NCI-H1105 treated with DMSO at 0.1 percent for 48 hours (cell line): ENCODE measurements around the gene DIRAS1.
"Not testable (repeated sequence)": the region's sequence is repeated elsewhere in the genome, so short reads cannot be mapped to it uniquely, and the experiment has no call there.

Experiments
- DNase-seq: peaks from one replicate; lab custom pipeline; 2025; lab: John Stamatoyannopoulos, UW

DIRAS1 gene

GRCh38 chr19:2676823-2677222, 44.3 kb downstream of the DIRAS1 start:
- no peak for DNase-seq

GRCh38 chr19:2675892-2676291, 45.3 kb downstream of the DIRAS1 start:
- DNase-seq = no peak

GRCh38 chr19:2670217-2670616, 51.0 kb downstream of the DIRAS1 start:
- no peak for DNase-seq

- DNase-seq = no peak
Observed at GRCh38 chr19:2668175-2668763, 52.9 kb downstream of the DIRAS1 start.

GRCh38 chr19:2667349-2667748, 53.8 kb downstream of the DIRAS1 start:
- not testable (repeated sequence) for DNase-seq

- no peak for DNase-seq
Observed at GRCh38 chr19:2666344-2666994, 54.7 kb downstream of the DIRAS1 start.

- DNase-seq = no peak
Observed at GRCh38 chr19:2665103-2665502, 56.1 kb downstream of the DIRAS1 start.
